Heart right ventricle (tissue), 16 donors: ENCODE results near the gene BLTP3A. TPM values are rescaled to one million over a fixed set of nuclear protein-coding genes. Genes with fewer than 3 reads are reported as not detected.
"Not testable (repeated sequence)": the region's sequence is repeated elsewhere in the genome, so short reads cannot be mapped to it uniquely, and the experiment has no call there.

ENCODE experiments used
- ATAC-seq, 8 donors: fragments of 200-7000 bp; cut with Tn5 transposase; one replicate each; pipeline ENCODE4 v1.9.1; 2020; ENCODE audit warnings: mild to moderate bottlenecking in 8 of 8, moderate library complexity in 8 of 8, moderate number of reproducible peaks in 1 of 8
- DNase-seq, 2 donors: peaks; one replicate each; pipeline ENCODE4 v3.0.0-alpha.2; 2020
- H3K27ac ChIP-seq, 10 donors: fragments of 200-600 bp; sonication (generic) in 2 of 10; one replicate each; pipeline versions ENCODE4 v1.5.0 to v1.8.0; 2020 to 2022; ENCODE audit warnings: mild to moderate bottlenecking in 3 of 10
- H3K27me3 ChIP-seq, 7 donors: fragments of 200-600 bp; one replicate each; pipeline ENCODE4 v1.8.0; 2021 to 2022; ENCODE audit warnings: mild to moderate bottlenecking in 2 of 7
- H3K36me3 ChIP-seq, 9 donors: fragments of 200-600 bp; sonication (generic) in 1 of 9; one replicate each; pipeline versions ENCODE4 v1.5.0 to v1.8.0; 2020 to 2022; ENCODE audit warnings: mild to moderate bottlenecking in 2 of 9
- H3K4me1 ChIP-seq, 9 donors: fragments of 200-600 bp; sonication (generic) in 1 of 9; one replicate each; pipeline versions ENCODE4 v1.5.0 to v1.8.0; 2020 to 2022; ENCODE audit warnings: mild to moderate bottlenecking in 4 of 9
- H3K4me3 ChIP-seq, 10 donors: fragments of 200-600 bp; sonication (generic) in 2 of 10; one replicate each; pipeline versions ENCODE4 v1.5.0 to v1.8.0; 2020 to 2022; ENCODE audit warnings: mild to moderate bottlenecking in 7 of 10, moderate library complexity in 2 of 10
- H3K9me3 ChIP-seq, 11 donors: fragments of 200-600 bp in 10 of 11; sonication (generic) in 2 of 11; one replicate each; pipeline versions ENCODE4 v1.5.0 to v1.8.0; 2013 to 2022; ENCODE audit warnings: mild to moderate bottlenecking in 2 of 11, control low read depth in 1 of 11, moderate library complexity in 1 of 11
- CTCF ChIP-seq, 9 donors: fragments of 200-600 bp; sonication (generic) in 2 of 9; IDR thresholded peaks; one replicate each; pipeline versions ENCODE4 v1.5.0 to v1.8.0; 2021 to 2022; ENCODE audit warnings: antibody characterized with exemption in 9 of 9, mild to moderate bottlenecking in 5 of 9, moderate library complexity in 1 of 9
- WGBS, 2 donors: extraction: QIAGEN DNeasy Blood & Tissue Kit; methylation state at CpG; one replicate each; pipeline ENCODE4 v1.1.7; 2013; ENCODE audit warnings: inconsistent platforms in 1 of 2; 5-methylcytosine and 5-hydroxymethylcytosine counted together
- intact Hi-C, 10 donors: fragments of 100-400 bp; cut with DNase I; formaldehyde crosslinking; loops; one replicate each; pipeline versions ENCODE4 v1.11.1 to v1.14.2; 2022
- long read RNA-seq, 3 donors: library from polyadenylated mRNA; unstranded; transcript quantifications; one replicate each; pipeline ENCODE4 v2.0.0, GENCODE V29; 2020 to 2021
- polyA plus RNA-seq, 2 donors: library from polyadenylated mRNA; stranded (reverse); fragments of 200-250 nt; gene quantifications; one replicate each; pipeline ENCODE4 v1.2.3, GENCODE V29; 2013
- total RNA-seq, 10 donors: library from RNA; stranded (reverse); fragmentation: NEBNext Ultra II Directional in 3 of 10; extraction: Animal tissue kit (Norgen Biotek cat#: 25700) in 3 of 10; gene quantifications; one replicate each; pipeline versions ENCODE4 v1.2.1 to v1.2.4, GENCODE V29; 2021 to 2023
- donor health status: Arrhythmogenic right ventricular cardiomyopathy.
- donor health status: ischemic (EF 13 %, LVEDD 7.1; RV severe dilation, severe dysfunction).
- donor health status: healthy with polysubstance abuse.
- donor health status: DM: no; HTN: yes; CAD: no.
- donor health status: DM: no; HTN: no; CAD: no.
- donor health status: ischemic (EF 25% LVEDD 6.9; RV normal size, moderate dysfunction).
- donor health status: ischemic (EF 25% LVEDD 5.7; RV mildly dilated, moderate dysfunction).
- donor health status: healthy.
- donor health status: DM: yes; HTN: yes; CAD: no.
- donor health status: Ischemic cardiomyopathy.
- donor health status: ischemic (EF 35%, LVEDD 5.7; RV mildly dilated, moderate dysfunction).
- donor health status: nonischemic (EF 11% LVEDD 7.7; RV severe dilation, severe dysfunction).
- donor health status: DM: yes; HTN: yes; CAD: no.
- donor health status: PGD.
- donor health status: ischemic (EF 29% LVEDD 5.4; RV normal size, mild dysfunction).
- donor health status: nonischemic (EF 23%, LVEDD 6.1; RV moderate dilation, normal function).

The BLTP3A gene
- total RNA-seq = 10 to 100 TPM; 18.0 to 25.0 (median 21.2) TPM
- 1 to 10 TPM; 4.1 to 4.5 TPM for polyA plus RNA-seq
- long read RNA-seq, donor 1, partial matches to known transcripts = 4 of 12 reads
- long read RNA-seq, donor 1, other reads (novel, unspliced or antisense) = 8 of 12 reads
- long read RNA-seq, donor 2, partial matches to known transcripts = 14 of 23 reads
- long read RNA-seq, donor 2, other reads (novel, unspliced or antisense) = 9 of 23 reads
- long read RNA-seq, donor 3, full-length matches to known transcripts = 1 of 24 reads
- long read RNA-seq, donor 3, partial matches to known transcripts = 15 of 24 reads
- long read RNA-seq, donor 3, other reads (novel, unspliced or antisense) = 8 of 24 reads

- peaks cover 4 to 37% (median 21%) of the 10 kb centered on the region in 9 donors for H3K4me1 ChIP-seq
- intact Hi-C loops = loop anchor here in 2 of 10 donors (1.0 to 5.0 kb wide), 3 partner anchors 31 to 96 kb away; partner anchors contain the start of genes SNRPC (in 1 of the 2) and TAF11 (in 1 of the 2)
- no peaks in the 10 kb centered on the region for H3K36me3 ChIP-seq
- H3K4me3 ChIP-seq = peak within 1 kb of the TSS; percentile 77 to 99 (median 96)
- WGBS, 2 donors = 0 to 1% methylated on average over 90 to 98 of the region's 99 CpGs
- no peaks in the 10 kb centered on the region for H3K27me3 ChIP-seq
- ATAC-seq (peak; percentile 90 to 96 (median 94)), DNase-seq (peak; percentile 65 to 83)
- peak within 1 kb of the TSS; percentile 82 to 98 (median 97) for H3K27ac ChIP-seq
- H3K9me3 ChIP-seq = peaks cover 0 to 4% (median 0%) of the 10 kb centered on the region in 11 donors
- TF ChIP-seq CTCF (IDR thresholded peaks at IDR 0.05) = peak in 2 of 9 donors; percentile 20 to 24
Observed at GRCh38 chr6:34791701-34792604, at the start of gene BLTP3A. Gene BLTP3A, plus strand, starts transcription at chr6:34792083. Its CDS starts 168 bp downstream, at chr6:34792251.

- Histone ChIP-seq H3K36me3 (no peaks in the 10 kb centered on the region), H3K9me3 (no peaks in the 10 kb centered on the region), H3K4me1 (no peaks in the 10 kb centered on the region), H3K4me3 (no peak overlapping the region), H3K27ac (no peak overlapping the region), H3K27me3 (no peaks in the 10 kb centered on the region)
- ATAC-seq (no peak), DNase-seq (no peak)
- WGBS, 2 donors = 93% methylated on average over 4 of the region's 4 CpGs
- no peak for TF ChIP-seq CTCF (IDR thresholded peaks at IDR 0.05)
- intact Hi-C loops = no loop called here
Observed at GRCh38 chr6:34742094-34742493, 49.8 kb upstream of the BLTP3A start.

- no peaks in the 10 kb centered on the region for H3K36me3 ChIP-seq
- no peaks in the 10 kb centered on the region for H3K4me1 ChIP-seq
- no peak for ATAC-seq
- no peaks in the 10 kb centered on the region for H3K27me3 ChIP-seq
- intact Hi-C loops = no loop called here
- H3K27ac ChIP-seq = no peak overlapping the region
- DNase-seq = no peak
- TF ChIP-seq CTCF (IDR thresholded peaks at IDR 0.05) = no peak
- 83 to 90% methylated on average over 7 of the region's 7 CpGs for WGBS, 2 donors
- no peak overlapping the region for H3K4me3 ChIP-seq
- no peaks in the 10 kb centered on the region for H3K9me3 ChIP-seq
Observed at GRCh38 chr6:34743625-34744293, 48.1 kb upstream of the BLTP3A start.

GRCh38 chr6:34744294-34744647 lies 47.6 kb upstream of the BLTP3A start:
- WGBS, 2 donors = 94 to 95% methylated on average over 10 of the region's 10 CpGs
- H3K4me1 ChIP-seq, H3K4me3 ChIP-seq, ATAC-seq, DNase-seq, H3K9me3 ChIP-seq, H3K27me3 ChIP-seq, H3K27ac ChIP-seq, intact Hi-C loops, H3K36me3 ChIP-seq: not testable (repeated sequence)
